Lower leg skin (tissue), 3 donors: ENCODE results near the gene DNAJB7.

Source experiments
- POLR2A ChIP-seq, 2 donors: fragments of 450-650 bp; IDR thresholded peaks; one replicate each; pipeline ENCODE4 v1.6.1; 2016 to 2017; ENCODE audit warnings: antibody characterized with exemption in 2 of 2, mild to moderate bottlenecking in 1 of 2, moderate library complexity in 1 of 2
- TF ChIP-seq, protein P1 (sequence below), 3 donors: fragments of 450-650 bp; IDR thresholded peaks; one replicate each; pipeline ENCODE4 v1.5.1; 2016; ENCODE audit warnings: antibody characterized with exemption in 3 of 3, mild to moderate bottlenecking in 3 of 3, moderate library complexity in 2 of 3

DNA sequence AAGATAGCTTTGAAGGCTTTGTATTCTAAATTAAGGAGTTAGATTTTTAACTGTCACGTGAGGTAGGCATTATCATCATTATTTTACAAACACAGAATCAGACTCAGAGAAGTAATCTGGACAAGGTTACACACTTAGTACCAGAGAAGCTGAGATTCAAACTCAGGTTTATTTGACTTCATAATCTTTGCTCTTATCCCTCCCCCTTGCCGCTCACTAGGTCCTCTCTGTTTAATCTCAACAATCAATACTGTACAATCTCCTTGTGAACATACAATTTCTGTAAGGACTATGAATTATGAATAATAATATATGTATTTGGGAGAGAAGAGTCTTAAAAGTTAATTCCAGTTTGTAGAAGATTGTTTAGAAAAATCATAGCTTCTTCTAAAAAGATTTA, 5.2 kb upstream of the DNAJB7 start:
- no peak for TF ChIP-seq POLR2A (IDR thresholded peaks at IDR 0.05)
- TF ChIP-seq, protein P1, sequence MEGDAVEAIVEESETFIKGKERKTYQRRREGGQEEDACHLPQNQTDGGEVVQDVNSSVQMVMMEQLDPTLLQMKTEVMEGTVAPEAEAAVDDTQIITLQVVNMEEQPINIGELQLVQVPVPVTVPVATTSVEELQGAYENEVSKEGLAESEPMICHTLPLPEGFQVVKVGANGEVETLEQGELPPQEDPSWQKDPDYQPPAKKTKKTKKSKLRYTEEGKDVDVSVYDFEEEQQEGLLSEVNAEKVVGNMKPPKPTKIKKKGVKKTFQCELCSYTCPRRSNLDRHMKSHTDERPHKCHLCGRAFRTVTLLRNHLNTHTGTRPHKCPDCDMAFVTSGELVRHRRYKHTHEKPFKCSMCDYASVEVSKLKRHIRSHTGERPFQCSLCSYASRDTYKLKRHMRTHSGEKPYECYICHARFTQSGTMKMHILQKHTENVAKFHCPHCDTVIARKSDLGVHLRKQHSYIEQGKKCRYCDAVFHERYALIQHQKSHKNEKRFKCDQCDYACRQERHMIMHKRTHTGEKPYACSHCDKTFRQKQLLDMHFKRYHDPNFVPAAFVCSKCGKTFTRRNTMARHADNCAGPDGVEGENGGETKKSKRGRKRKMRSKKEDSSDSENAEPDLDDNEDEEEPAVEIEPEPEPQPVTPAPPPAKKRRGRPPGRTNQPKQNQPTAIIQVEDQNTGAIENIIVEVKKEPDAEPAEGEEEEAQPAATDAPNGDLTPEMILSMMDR (IDR thresholded peaks at IDR 0.05): no peak
